Measurements from ENCODE around the gene OR5H2. TPM values are rescaled to one million over a fixed set of nuclear protein-coding genes. Genes with fewer than 3 reads are reported as not detected.
"Not testable (repeated sequence)": the region's sequence is repeated elsewhere in the genome, so short reads cannot be mapped to it uniquely, and the experiment has no call there.

The OR5H2 gene
- polyA plus RNA-seq (ENCODE audit: insufficient read length in 10 of 10) = not detected
- long read RNA-seq, donor 1 = 0 reads
- long read RNA-seq, donor 2 = 0 reads
- long read RNA-seq, donor 3 = 0 reads
- long read RNA-seq, donor 4 = 0 reads
- long read RNA-seq, donor 5 = 0 reads
- long read RNA-seq, donor 6 = 0 reads
- long read RNA-seq, donor 7 = 0 reads
- long read RNA-seq, donor 8 = 0 reads
- long read RNA-seq, donor 9 = 0 reads

DNA sequence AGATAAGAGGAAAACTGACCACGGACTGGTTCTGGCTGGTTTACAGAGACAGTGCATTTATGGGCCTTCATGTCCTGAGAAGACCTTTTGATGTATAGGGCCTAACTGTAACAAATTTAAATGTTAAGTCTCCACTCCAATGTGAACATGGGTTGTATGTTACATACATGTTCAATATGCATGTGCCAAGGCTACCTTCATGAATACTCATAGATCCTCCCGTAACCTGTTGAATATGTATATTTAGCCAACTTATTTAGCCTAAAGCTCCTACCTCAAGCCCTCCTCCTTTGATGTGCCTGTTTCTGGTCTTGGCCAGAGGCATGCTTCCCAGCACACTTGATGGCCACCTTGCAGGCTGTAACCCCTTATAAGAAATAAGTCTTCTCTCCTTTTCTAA lies at the start of gene OR5H2:
TSS of gene OR5H2 (plus strand) at position 301 of the 400 bp plus-strand sequence. CDS start 398 bp downstream, outside the sequence.
- no peak for DNase-seq

DNA sequence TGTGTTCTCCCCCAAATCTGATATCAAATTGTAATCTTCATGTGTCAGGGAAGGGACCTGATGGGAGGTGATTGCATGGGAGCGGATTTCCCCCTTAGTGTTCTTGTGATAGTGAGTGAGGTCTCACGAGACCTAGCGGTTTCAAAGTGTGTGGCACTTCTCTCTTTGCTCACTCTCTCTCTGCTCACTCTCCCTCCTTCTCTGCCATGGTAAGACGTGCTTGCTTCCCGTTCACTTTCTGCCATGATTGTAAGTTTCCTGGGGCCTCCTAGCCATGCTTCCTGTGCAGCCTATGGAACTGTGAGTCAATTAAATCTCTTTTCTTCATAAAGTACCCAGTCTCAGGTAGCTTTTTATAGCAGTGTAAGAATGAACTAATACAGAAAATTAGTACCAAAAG lies 48.8 kb upstream of the OR5H2 start:
- DNase-seq = no peak

DNA sequence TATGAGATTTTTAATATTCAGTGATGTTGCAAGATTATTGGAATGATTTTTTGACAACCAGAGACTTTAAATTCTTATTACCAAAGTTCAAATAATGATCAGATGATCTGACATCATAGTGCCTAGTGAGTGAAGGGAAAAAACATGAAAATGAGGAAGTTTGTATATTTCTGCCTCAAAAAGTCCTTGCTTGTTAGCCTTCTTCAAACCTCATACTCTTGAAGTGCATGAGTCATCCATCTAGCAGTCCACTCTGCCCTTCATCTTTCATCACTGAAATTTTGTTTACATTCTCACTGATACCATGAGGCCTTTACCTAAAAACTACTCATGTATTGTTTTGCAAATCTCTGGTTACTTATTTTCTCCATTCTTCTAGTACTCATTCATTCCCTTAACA lies 42.2 kb upstream of the OR5H2 start:
- DNase-seq = no peak

DNA sequence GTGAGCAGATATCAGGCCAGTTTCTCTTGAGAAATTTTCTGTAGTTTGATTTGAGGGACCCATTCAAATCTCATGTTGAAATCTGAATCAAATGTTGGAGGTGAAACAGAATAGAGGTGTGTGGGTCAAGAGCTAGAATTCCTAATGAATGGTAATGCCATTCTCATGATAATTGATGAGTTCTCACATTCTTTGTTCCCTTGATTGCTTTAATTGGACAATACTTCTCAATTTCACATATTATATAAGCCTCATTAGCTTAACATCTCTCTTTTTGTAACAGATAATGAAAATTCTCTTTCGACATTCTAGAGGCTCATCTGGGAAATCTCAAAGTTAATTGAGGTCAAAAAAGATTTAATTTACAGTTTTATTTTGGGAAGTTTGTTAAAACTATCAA lies 40.1 kb upstream of the OR5H2 start:
- no peak for DNase-seq

DNA sequence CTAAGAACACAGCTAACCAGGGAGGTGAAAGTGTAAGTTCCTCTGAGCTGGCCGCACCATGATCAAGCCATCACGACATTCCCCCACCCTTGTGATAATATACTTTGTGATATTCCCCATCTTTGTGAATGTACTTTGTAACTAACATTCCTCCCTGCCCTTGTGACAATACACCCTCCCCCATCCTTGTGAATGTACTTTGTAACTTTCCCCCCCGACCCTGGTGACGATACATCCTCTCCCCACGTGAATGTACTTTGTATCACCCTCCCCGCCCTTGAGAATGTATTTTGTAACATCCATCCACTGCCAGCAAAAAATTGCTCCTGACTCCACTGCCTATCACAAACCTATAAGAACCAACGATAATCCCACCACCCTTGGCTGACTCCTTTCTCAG lies 38.5 kb upstream of the OR5H2 start:
- no peak for DNase-seq

DNA sequence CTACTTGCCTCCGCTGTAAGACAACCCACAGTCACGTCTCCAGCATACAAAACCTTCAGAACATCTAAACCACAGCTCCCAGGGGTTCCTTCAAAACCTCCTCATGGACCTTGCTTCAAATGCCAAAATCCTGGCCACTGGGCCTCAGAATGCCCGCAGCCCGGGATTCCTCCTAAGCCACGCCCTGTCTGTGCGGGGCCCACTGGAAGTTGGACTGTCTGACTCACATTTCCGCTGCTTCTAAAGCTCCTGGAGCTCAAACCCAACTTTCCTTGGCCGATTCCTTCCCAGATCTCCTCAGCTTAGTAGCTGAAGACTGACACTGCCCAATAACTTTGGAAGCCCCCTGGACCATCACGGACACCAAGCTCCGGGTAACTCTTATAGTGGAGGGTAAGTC lies 36.2 kb upstream of the OR5H2 start:
- DNase-seq = no peak

DNA sequence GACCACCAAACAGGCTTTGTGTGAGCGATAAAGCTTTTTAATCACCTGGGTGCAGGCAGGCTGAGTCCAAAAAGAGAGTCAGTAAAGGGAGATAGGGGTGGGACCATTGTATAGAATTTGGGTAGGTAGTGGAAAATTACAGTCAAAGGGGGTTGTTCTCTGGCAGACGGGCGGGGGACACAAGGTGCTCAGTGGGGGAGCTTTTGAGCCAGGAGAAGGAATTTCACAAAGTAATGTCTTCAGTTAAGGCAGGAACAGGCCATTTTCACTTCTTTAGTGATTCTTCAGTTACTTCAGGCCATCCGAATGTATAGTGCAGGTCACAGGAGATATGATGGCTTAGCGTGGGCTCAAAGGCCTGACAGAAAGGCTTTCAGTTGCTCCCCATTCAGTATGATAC lies 26.3 kb upstream of the OR5H2 start:
- not testable (repeated sequence) for DNase-seq

DNA sequence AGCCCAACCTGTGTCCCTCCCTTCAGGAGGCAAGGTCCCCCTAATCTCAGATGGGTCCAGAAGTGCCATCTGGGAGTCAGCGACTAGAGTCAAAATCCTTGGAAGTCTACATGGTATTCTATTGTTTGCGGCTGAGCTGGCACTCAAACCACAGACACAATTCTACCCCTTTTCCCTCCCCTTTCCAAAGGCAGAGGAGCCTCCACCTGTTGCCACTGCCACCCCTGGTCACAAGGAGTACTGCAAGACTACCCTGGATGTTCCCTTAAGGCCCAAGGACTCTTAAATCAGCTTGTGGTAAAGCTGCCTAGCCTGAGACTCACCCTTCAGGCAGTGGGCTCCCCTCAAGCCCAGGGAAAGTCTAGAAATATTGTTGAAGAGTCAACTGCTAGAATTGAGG lies 22.6 kb upstream of the OR5H2 start:
- no peak for DNase-seq

DNA sequence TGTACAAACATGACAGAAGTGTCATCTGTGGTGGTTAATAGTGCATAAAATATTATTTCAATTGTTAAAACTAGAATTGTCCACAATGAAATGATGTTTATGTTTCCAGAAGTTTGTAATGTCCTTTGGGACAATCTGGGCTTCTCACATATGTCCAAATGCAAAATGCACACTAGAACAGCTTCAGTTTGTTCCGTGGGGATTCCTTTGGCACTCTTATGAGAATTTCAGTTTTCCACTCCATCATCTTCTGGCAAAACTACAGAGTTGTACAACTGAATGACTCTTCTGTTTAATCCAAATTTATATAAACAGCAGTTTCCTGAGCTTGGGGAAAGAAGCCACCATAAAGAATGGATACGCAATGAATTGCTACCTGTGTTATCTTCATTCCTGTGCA lies 20.3 kb upstream of the OR5H2 start:
- DNase-seq = peak; percentile 5 to 71 (median 12)

DNA sequence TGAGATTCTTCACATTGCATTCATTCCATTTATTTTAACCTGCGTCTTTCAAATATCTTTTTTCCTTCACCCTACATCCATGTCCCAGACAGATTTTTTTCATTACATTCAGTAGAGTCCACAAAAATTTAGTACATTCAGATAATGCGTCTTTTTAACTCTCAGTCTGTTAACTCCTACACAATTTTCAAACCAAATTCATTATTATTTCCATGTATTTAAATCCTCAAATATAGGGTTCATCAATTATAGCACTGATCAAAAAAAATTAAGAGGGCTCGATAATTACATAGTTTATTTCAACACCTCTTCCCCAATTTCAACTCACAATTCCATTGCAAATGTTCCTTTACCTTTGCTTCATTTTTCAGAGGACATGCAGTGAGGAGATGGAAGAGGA lies 18.4 kb upstream of the OR5H2 start, which contains the start of gene OR5H6:
TSS of gene OR5H6 (plus strand) at position 301 of the 400 bp plus-strand sequence. CDS start at position 390, 89 bp downstream.
- DNase-seq = no peak

DNA sequence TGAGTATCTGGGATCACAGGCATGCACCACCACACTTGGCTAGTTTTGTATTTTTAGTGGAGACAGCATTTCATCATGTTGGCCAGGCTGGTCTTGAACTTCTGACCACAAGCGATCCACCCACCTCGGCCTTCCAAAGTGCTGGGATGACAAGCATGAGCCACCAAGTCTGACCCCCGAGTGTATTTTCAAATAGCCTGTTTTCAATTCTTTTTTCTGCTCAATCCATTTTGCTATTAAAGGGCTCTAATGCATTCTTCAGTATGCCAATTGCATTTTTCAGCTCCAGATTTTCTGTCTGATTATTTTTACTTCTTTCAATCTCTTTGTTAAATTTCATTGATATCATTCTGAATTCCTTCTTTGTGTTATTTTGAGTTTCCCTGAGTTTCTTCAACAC lies 12.5 kb upstream of the OR5H2 start:
- DNase-seq = no peak

DNA sequence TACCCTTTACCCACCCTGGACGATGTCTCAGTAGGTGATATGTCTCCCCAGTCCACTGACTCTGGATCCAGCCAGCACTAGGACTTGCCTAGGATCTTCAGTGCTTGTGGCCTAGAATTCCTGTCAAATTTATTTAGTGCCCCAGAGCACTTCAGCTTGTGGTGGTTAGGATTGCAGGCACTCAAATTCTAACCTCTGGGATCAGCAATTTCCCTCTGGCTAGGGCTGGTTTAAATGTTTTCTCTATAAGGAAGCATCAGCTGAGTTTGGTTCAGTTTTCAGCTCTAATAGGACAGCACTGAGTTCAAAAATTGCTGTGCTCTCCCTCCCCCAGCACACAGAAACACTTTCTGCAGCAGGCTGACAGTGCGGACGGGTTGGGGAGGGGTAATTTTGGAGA lies 10.2 kb upstream of the OR5H2 start:
- no peak for DNase-seq

DNA sequence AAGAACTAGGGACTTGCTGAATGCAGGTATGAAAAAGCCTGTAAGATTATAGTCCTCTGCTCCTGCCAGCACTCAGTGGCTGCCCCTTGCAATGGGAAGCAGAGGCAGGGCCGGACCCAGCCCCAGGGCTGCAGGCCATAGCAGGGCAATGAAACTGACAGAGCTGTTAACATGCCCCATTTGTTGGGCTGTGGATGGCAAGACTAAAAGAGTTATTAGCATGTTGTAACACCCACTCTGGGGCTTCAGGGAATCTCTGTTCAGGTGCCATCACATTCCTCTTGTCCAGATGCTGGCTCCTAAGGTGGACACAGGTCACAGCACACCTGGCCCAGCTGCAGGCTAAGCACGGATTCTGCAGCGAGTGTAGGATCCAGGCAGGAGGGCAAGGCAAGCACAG lies 7.4 kb upstream of the OR5H2 start:
- no peak for DNase-seq

DNA sequence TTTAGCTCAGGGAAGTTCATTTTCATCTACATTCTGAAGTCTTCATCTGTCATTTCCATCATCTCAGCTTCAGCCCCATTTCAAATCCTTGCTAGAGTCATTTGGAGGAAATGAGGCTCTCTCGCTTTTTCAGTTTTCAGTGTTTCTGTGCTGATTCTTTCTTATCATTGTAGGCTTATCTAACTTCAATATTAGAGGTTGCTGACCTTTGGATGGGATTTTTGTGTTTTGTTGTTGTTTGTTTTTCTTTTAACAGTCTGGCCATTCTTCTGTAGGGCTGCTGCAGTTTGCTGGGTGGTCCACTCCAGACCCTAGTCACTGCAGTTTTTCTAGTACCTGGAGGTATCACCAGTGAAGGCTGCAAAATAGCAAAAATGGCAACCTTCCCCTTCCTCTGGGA lies 8.6 kb downstream of the OR5H2 start:
- DNase-seq = no peak

DNA sequence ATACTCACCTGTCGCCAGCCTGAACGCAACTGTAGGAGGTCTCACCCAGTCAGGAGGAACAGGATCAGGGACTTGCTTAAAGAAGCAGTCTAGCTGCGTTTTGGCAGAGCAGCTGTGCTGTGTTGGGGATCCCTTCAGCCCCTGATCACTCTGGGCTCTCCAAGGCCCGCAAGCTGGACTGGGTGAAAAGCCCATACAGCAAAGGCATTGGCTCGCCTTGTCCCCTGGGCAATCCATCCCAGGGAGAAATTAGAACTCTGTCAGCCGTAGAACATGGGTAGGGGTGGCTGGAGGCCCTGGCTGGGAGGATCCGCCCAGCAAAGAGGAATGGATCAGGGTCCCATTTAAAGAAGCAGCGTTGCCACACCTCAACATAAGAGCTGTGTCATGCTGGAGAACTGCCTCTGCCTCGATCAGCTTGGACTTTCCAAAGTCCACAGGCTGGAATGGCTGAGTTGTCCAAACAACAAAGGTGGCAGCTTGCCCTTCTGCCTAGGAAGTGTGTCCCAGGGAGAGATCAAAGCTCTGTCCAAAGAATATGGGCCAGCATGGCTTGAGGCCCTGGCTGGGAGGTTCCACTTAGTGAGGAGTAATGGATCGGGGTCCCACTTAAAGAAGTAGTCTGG lies 9.1 kb downstream of the OR5H2 start:
- no peak for DNase-seq

DNA sequence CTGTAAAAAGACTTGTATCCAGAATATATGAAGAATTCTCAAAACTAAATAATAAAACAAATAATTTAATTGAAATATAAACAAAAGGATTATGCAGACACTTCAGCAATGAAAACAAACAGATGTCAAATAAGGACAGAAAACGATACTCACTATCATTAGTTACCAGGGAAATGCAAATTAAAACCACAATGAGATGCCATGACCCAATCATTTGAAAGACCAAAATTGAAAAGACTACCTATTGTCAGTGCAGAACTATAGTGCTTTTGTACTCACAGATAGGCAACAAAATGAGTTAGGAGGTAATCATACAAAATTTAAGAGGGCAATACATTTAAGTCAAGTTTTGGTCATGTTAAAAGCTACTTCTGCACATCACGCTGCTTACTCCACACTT lies 39.8 kb downstream of the OR5H2 start:
- DNase-seq = no peak

DNA sequence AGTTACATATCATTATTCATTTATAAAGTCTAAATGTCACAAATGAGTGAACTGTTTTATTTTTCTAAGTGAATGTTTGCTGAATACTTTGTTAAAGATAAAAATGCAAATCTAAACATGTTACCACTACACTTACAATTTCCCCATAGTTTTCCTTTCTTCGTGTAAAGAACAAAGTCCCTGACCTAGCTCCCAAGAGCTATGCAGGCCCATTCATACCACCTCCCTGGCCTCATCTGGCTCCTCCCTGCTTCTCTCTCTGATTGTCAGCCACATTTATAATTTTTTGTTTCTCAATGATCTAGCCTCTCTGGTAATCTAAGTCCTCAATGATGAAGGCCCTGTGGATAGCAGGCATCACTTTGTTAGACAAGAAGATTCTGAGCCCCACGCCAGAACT lies 40.4 kb downstream of the OR5H2 start:
- DNase-seq = no peak

DNA sequence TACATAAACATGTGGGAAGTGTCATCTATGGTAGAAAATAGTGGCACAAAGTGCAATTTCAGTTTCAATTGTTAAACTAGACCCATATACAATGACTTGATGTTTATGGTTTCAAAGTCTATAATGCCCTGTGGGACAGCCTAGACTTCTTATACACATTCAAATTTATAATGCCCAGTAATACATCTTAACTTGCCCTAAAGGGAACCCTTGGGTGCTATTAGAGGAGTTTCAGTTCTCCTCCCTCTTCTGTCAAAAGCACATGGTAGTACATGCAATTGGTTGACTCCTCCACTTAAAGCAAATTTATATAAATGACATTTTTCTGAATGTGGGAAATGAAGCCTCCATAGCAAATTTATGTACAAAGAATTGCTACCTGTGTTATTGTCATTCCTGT lies 41.1 kb downstream of the OR5H2 start:
- DNase-seq = no peak

DNA sequence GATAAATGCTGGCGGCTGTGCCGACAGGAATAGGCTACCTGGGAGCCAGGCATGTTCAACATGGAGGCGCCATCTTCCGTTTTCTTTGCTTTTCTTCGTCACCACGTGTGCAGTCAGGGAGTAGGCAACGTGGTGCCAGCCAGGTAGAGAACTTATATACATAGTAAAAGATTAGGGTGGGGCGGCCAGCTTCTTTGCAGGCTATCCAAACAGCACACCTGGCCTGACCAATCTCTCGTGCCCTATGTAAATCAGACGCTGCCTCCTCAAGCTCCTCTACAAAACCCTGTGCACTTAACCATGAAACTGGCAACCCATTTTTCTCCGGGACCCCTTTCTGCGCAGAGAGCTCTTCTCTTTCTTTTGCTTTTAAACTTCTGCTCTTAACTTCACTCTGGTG lies 42.8 kb downstream of the OR5H2 start:
- DNase-seq = no peak

DNA sequence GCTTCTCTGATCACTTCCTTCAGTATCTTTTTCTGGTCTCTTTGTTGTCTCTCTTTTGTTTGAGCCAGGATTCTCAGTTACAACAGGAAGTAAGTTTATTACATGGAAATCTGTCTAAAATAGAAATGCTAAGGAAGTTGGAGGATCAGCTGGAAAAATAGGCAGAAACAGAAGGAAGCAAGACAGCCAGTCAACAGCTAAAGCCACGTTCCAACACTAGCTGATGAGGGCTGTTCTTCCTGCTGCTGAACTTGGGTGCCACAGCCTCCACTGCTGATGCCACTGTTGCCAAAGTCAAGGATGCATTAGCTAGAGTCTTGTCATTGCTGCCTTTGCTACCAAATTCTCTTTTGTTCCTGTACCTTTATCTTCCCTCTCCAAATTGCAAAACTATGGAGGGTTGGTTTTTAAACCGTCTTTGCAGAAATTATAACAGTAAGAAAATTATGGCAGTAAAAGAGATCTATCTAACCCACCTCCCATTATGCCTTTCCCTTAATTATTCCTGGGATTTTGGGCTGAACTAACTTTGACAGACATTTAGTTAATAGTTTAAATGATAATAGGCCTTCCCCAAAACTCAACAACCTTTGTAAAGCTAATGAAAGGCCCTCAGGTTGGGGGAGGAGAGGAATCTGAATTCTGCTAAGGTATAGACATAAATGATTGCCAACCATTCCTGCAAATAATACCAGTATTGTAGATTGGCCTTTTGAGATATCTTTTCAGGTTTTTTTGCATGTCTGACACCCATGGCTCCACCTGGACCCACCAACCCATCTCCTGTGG lies 44.0 kb downstream of the OR5H2 start:
- peak in 1 of 3 donors; percentile 6 for DNase-seq

DNA sequence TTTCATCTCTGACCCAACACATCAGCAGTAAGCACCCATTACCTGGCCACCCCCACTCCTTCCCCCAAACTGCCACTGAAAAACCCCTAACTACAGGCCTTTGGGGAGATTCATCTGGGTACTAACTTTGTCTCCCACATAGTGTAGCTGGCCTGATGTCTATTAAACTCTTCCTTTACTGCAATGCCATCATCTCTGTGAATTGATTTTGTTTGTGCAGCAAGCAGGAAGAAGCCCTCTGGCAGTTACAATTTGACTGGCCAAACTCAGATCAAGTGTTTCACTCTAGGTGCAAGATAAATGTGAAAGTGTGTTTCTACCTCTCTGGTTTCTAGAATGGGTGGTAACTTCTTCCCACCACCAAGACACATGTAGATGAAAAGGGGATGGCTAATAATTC lies 44.6 kb downstream of the OR5H2 start:
- no peak for DNase-seq

DNA sequence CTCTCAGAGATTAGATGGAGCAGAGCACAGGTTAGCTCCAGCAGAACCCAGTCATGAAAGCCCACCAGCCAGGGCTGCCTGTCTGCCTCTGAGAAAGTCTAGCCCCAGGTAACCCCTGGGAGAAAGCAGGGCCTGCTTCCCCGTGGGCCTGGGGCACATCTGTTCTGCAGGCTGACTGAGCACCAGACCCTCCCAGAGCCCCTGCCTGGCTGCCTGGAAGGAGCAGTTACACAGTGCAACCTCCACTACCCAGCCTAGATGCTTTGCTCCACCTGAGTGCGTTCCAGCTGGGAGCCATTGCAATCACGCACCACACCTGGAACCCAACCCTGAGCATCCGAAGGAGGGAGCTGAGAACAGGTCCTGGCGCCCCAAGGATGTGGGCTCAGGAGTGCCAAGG lies 46.6 kb downstream of the OR5H2 start:
- DNase-seq = no peak

Measured in muscle of back (tissue), 13 donors.